Measurements from ENCODE around the gene SLC27A3.
A peak's percentile ranks its signal among the peaks of the same experiment; 100 is the strongest.

The SLC27A3 gene

DNA sequence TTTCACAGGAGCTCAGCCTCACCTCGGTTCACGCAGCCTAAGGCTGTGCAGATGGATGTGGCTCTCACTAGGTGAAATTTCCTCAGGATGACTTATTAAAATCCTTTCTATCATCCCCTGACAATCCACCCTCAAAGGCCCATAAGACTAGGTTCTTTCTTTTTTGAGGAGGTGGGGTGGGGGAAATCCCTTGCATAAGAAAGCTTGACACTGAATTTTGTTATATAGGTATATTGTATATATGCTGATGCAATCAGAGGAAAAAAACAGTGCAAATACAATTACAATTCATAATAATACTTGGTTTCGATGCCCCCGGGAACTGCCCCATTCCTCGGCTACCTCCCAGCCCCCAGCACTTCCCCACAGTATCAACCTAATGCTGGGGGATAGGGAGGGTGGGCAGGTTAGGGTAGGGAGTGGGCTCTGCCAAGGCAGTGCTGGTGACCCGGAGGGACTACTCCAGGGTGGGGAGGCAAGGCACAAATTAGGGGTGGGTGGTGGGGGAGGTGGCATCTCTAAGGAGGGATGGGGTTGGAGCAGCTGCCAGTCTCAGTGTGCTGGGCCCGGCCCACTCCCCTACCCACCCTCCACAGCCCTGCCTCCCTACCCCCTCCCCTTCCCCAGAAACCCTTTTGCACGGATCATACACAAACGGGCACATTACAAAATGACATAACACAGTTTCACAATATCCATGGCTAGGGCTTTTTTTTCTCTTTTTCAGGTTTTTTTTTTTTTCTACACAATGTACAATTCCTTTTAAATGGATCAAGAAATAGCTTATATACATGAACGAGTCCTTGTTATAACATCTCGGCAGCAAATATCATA lies 30.9 kb downstream of the SLC27A3 start:
- peak in 3 of 42 donors; percentile 2 to 8 (median 5) for DNase-seq

DNA sequence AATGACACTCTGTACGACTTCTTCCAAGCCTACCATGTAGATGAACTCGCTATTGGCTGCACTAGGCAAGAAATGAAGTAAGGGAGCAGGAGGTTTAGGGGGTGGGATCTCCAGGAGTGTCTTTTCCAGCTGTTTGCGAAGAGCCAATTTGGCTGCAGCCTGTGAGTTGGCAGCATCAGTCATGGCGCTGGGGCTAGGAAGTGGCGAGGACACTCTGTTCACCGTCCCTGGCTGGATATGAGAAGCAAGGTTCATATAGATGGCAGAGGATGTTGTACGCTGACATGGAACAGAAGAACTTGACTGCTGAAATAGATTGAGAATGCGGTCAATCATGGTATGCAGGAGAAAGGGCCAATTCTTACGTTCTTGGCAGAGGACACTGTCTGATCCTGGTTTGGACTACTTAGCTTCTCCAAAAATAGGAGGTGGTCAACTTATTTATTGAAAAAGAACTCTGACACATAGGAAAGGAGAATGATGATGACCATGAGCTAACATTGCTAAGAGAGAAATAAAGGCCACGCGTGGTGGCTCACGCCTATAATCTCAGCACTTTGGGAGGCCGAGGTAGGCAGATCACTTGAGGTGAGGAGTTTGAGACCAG lies 41.2 kb downstream of the SLC27A3 start:
- peak in 2 of 42 donors; percentile 0 to 20 for DNase-seq
- intact Hi-C loops (cut with DNase I): no loop called here

More for the DNA sequence above, 30.9 kb downstream of the SLC27A3 start:
- intact Hi-C loops (cut with DNase I): no loop called here

DNA sequence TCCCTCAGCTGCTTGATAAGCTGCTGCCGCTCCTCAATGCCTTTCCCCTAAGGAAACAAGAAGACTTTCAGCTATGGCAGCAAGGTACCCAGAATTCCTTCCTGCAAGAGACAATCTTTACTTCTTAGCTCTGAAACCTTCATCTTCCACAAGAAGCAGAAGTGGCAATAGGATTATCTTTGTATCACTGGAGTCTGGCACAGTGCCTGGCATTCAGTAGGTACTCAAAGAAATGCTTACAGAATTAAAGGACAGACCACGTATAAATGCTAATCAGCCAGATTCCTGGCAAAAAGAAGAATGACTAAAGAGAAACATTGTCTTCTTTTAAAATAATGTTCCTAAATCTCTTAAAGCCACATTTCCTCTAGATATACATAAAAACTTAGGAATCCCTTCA lies 43.7 kb downstream of the SLC27A3 start:
- peak in 1 of 42 donors; percentile 16 for DNase-seq
- intact Hi-C loops (cut with DNase I): no loop called here

DNA sequence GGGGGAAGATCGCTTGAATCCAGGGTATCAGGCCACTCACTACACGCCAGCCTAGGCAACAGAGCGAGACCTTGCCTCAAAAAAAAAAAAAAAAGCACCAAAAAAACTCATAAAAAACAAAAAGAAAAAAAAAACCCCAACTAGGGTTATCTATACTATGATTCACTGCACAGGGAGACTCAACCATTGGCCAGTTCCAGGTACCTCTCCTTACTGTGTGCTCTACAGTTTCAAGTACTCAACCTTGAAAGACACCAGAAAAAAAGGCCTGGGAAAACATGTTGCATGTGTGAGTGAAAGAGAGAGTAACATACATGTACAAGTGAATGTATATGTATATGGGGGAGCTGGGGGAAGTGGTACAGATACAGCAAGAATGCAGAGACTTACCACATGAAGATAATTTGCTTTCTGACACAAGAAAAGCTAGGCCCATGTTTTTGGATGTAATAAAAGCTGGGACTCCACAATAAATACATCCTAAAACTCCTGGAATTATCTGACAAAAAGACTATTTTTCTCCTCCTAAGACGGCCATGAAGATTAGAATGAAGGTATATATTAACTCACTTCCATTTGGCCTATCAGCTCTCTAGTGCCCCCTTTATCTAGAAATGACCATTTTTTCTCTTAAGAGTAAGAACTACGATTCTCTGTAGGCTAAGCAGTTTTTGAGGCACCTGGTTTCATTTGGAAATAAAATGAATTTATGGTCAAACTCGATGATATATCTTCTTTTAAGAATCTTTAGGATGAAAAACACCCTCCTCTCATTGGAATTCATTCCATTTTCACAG lies 52.2 kb downstream of the SLC27A3 start:
- intact Hi-C loops (cut with DNase I): no loop called here
- no peak for DNase-seq

All from head of caudate nucleus (tissue), 42 donors.